ENCODE data around the gene CD2AP.

The CD2AP gene

GRCh38 chr6:47529734-47530133, 52.1 kb downstream of the CD2AP start:
- TF ChIP-seq CTCF (IDR thresholded peaks at IDR 0.05), result no peak

GRCh38 chr6:47532981-47533585, 55.5 kb downstream of the CD2AP start:
- TF ChIP-seq CTCF (IDR thresholded peaks at IDR 0.05), result no peak

DNA sequence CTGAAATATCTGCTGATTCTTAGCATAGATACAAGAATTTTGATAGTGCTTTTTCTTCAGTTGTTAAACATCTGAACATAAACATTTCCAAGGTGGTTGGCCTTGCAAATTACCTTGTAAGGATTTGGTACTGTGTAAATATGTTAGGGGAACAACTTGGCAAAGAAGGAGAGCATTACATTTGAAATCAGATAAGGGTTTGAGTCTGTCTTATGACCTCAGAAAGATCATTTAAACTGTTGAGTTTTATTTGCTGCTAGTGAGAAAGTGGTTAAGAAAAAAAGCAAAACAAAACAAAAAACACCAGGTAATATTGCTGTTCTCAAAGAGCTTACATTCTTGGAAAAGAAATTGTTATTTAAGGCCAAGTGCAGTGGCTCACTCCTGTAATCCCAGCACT, 56.5 kb downstream of the CD2AP start:
- no peak for TF ChIP-seq CTCF (IDR thresholded peaks at IDR 0.05)

- no peak for TF ChIP-seq CTCF (IDR thresholded peaks at IDR 0.05)
Measured at GRCh38 chr6:47535316-47536225, 58.0 kb downstream of the CD2AP start.

DNA sequence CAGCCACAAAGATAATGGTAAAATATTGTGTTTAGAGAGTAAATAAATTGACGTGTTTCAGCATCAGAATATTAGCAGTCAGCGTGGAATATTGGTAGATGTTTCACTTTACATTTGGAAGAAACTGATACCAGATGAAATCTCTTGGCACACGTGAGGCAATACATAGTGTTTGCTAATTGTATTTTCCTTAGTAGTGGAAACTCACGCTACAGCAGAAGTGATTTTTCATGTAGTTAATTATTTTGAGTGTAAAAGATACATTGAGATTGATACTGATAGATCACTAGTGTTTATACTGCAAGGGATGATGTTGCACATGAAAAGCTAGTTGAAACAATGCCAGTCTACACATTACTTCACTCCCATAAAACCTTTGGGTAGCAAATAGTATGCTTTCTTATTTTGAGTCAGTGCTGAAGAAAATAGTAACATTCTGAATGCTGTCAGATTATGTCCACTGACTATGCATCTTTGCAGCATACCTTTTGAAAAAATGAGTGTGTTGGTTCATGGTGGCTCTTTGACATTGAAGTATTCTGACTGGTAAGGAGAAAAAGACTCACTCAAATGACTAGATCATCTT, 59.3 kb downstream of the CD2AP start:
- no peak for TF ChIP-seq CTCF (IDR thresholded peaks at IDR 0.05)

DNA sequence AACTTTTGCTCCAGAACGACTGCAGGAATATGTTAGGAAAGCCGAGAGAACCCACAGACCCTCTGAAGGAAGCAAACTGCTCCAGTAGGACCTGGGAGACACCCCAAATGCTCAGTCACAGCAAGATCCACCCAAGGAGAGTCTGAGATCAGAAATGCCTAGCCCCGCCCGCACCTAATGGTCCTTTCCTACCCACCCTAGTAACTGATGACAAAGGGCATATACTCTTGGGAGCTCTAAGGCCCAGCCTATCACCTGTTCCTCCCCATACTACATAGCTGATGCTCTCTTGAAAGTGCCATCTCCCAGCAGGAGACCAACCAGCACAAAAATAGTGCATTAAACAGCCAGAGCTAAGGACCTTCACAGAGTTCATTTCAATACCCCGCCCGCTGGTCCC, 67.6 kb downstream of the CD2AP start:
- no peak for TF ChIP-seq CTCF (IDR thresholded peaks at IDR 0.05)

DNA sequence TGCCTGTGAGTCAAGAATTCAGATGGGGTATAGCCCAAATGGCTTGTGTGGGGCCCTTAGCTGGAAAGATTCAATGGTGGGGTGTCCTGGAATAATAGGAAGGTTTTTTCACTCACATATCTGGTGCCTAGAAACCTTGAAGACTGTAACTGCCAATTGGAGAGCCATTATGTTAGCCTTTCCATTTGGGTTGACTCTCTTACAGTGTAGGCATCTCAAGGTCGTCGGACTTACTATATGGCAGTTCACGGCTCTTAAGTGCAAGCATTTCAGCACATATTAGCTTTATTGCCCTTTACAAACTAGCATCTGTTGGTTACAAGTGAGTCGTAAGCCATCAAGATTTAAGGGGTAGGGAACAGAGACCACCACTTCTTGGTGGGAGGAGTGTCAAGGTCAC, 74.1 kb downstream of the CD2AP start:
- TF ChIP-seq CTCF (IDR thresholded peaks at IDR 0.05), result no peak

Measured in LNCAP (cell line).